Coronary artery (tissue), 2 donors: Measurements from ENCODE around the gene USP32.

Experiments used
- DNase-seq: peaks from one replicate; pipeline ENCODE4 v3.0.0-alpha.2; 2017; ENCODE audit warnings: low spot score
- H3K27ac ChIP-seq, 2 donors: fragments of 200-600 bp; sonication (generic); one replicate each; pipeline ENCODE4 v1.5.1; 2016 to 2019
- H3K4me3 ChIP-seq: fragments of 200-600 bp; sonication (generic); 2 replicates; pipeline ENCODE4 v1.5.1; 2016; ENCODE audit warnings: mild to moderate bottlenecking, moderate library complexity
- CTCF ChIP-seq: fragments of 200-600 bp; sonication (generic); IDR thresholded peaks from one replicate; pipeline ENCODE4 v1.5.1; 2019; ENCODE audit warnings: antibody characterized with exemption

USP32 gene

DNA sequence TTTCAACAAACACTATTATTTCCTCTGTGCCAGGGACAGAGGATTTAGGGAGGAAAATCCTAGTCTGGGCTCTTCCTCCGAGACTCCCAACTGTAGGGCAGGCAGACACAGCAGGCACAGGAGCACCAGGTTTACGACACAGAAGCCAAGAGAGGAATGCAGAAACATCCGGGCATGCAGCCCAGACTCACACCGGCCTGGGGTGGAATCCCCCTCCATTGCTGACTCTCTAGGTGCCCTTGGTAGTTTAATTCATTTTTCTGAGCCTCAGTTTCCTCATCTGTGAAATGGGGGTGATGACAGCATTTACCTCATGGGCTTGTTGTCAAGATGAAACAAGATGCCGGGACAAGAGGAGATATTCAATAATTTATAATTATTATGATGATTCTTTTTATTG lies 227.2 kb downstream of the USP32 start:
- DNase-seq: peak; percentile 45
- Histone ChIP-seq H3K4me3 (no peak overlapping the region), H3K27ac (no peak overlapping the region)
- TF ChIP-seq CTCF: no peak

- no peak overlapping the region for H3K4me3 ChIP-seq
- DNase-seq: no peak
- TF ChIP-seq CTCF: no peak
- H3K27ac ChIP-seq: no peak overlapping the region
Observed at GRCh38 chr17:60164164-60164563, 227.8 kb downstream of the USP32 start.

- Histone ChIP-seq H3K27ac (no peak overlapping the region), H3K4me3 (no peak overlapping the region)
- DNase-seq: peak; percentile 43
Observed at GRCh38 chr17:60163108-60163784, 228.7 kb downstream of the USP32 start.

GRCh38 chr17:60161598-60162330 lies 230.2 kb downstream of the USP32 start:
- TF ChIP-seq CTCF: no peak
- no peak for DNase-seq
- H3K27ac ChIP-seq: no peak overlapping the region

More at GRCh38 chr17:60163108-60163784, 228.7 kb downstream of the USP32 start:
- TF ChIP-seq CTCF: no peak

DNA sequence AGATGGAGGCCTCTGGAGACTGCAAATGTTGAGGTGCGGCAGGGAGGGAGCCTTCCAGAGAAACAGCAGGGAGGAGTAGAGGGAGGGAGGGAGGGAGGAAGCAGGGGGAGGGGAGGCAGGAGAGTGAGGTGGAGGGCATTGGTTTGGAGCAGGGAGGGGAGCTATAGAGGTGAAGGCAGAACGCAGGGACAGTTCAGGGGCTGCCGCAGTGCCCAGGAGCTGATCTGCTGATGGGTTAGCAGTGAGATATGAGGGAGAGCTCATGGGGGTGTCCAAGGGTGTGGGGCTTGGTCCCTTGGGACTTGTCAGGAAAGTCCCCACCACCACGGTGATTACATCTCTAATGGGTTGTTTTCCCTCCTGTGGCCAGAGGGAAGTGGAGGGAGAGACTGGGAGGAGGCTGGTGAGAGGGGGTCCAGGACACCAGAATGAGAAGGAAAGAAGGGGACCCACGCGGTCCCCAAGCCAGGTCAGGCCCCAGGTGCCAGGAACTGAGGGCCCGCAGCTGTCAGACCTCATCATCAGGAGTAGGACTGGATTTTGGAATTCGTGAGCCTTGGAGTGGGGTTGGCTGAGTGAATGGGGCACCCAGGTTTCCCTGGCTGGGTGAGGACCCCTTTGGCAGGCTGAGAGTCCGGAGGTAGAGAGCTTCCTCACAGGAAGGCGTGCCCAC lies 231.0 kb downstream of the USP32 start:
- TF ChIP-seq CTCF: no peak
- H3K4me3 ChIP-seq: no peak overlapping the region
- H3K27ac ChIP-seq: no peak overlapping the region
- no peak for DNase-seq

More at GRCh38 chr17:60161598-60162330, 230.2 kb downstream of the USP32 start:
- H3K4me3 ChIP-seq: no peak overlapping the region

- H3K27ac ChIP-seq: no peak overlapping the region
- no peak overlapping the region for H3K4me3 ChIP-seq
- no peak for DNase-seq
- no peak for TF ChIP-seq CTCF
Observed at GRCh38 chr17:60159479-60159866, 232.5 kb downstream of the USP32 start.
